ENCODE measurements around the gene KRT76. TPM values are rescaled to one million over a fixed set of nuclear protein-coding genes. Genes with fewer than 3 reads are reported as not detected.

The KRT76 gene
- total RNA-seq, 1 experiment from 2014 or later: not detected

- Histone ChIP-seq H2BK12ac (ENCODE audit: insufficient read length, low read depth, low read length) (no peak overlapping the region), H3T11ph (ENCODE audit: low read length) (no peak overlapping the region), H3K18ac (ENCODE audit: insufficient read length, low read depth, low read length) (no peak overlapping the region), H3K23me2 (ENCODE audit: insufficient read length, low read depth, low read length, poor library complexity, severe bottlenecking) (no peaks in the 10 kb centered on the region), H3K23ac (ENCODE audit: insufficient read length, low read depth, low read length) (no peak overlapping the region), H2AK5ac (ENCODE audit: insufficient read length, low read length) (no peak overlapping the region), H3K4ac (ENCODE audit: low read depth, low read length) (no peak overlapping the region), H3K14ac (ENCODE audit: insufficient read depth, low read length) (0 out of 2 replicates have a peak overlapping the region, but pooled peaks have one; percentile 24), H3K4me1 (ENCODE audit: insufficient read depth, low read length) (peaks cover 8% of the 10 kb centered on the region; the same call in 1 of the 2 replicates), H2BK5ac (ENCODE audit: insufficient read length, low read length) (no peak overlapping the region), H3K9ac (ENCODE audit: extremely low read depth, insufficient read length, low read length) (no peak overlapping the region), H4K91ac (ENCODE audit: insufficient read length, low read depth, low read length) (no peak overlapping the region), H2BK120ac (ENCODE audit: low read depth, low read length, poor library complexity, severe bottlenecking) (no peak overlapping the region), H3K27me3 (ENCODE audit: insufficient read depth, low read length) (no peaks in the 10 kb centered on the region), H3K79me1 (ENCODE audit: insufficient read depth, low read depth, low read length, poor library complexity, severe bottlenecking) (no peaks in the 10 kb centered on the region), H3K9me3 (ENCODE audit: control insufficient read depth, low read depth, low read length) (no peaks in the 10 kb centered on the region), H4K8ac (replicated peaks; ENCODE audit: insufficient read length, low read depth, low read length) (no peak overlapping the region), H4K5ac (ENCODE audit: insufficient read length, low read depth, low read length) (no peak overlapping the region), H2BK20ac (ENCODE audit: low read depth, low read length, poor library complexity, severe bottlenecking) (no peak overlapping the region), H3K79me2 (ENCODE audit: insufficient read depth, low read length) (no peaks in the 10 kb centered on the region), H3K56ac (ENCODE audit: insufficient read length, low read depth, low read length) (no peak overlapping the region), H2BK15ac (ENCODE audit: low read depth, low read length) (no peak overlapping the region), H4K20me1 (ENCODE audit: control insufficient read depth, insufficient read depth, insufficient read length) (peaks cover 3% of the 10 kb centered on the region), H3K27ac (ENCODE audit: insufficient read length, low read depth, low read length) (no peak overlapping the region), H3K4me2 (ENCODE audit: insufficient read depth, insufficient read length, low read length) (no peak overlapping the region), H2AFZ (ENCODE audit: low read length) (no peak overlapping the region)
- H3K9me3 Mint-ChIP-seq: no peaks in the 10 kb centered on the region
- no CpG with 5 or more reads among the region's 3 CpGs for WGBS (ENCODE audit: extremely low coverage, insufficient read length, low lambda C conversion rate)
- DNase-seq: no peak
- no peak overlapping the region for H3K4me3 Mint-ChIP-seq
- H3K4me1 Mint-ChIP-seq: peaks cover 19 to 27% of the 10 kb centered on the region in 2 experiments
- H3K36me3 Mint-ChIP-seq (ENCODE audit: insufficient read depth in 1 of 3, low read depth in 3 of 3): no peaks in the 10 kb centered on the region
- peaks cover 2% of the 10 kb centered on the region for H3K27me3 Mint-ChIP-seq (ENCODE audit: low read depth)
- no peak for TF ChIP-seq CTCF (conservative IDR thresholded peaks at IDR 0.05)
- H3K27ac Mint-ChIP-seq: no peak overlapping the region
Measured at GRCh38 chr12:52796839-52797528, 19.8 kb upstream of the KRT76 start.

Data from H9 (cell line).